Spleen (tissue), 11 donors: ENCODE measurements around the gene CELA1. TPM values are rescaled to one million over a fixed set of nuclear protein-coding genes. Genes with fewer than 3 reads are reported as not detected.

Experiments used
- DNase-seq: peaks from one replicate; pipeline ENCODE4 v3.0.0-alpha.2; 2020
- H3K27ac ChIP-seq, 8 donors: fragments of 200-600 bp; sonication (generic) in 7 of 8; 1 replicate in 4 of 8; 2 replicates in 4 of 8; pipeline versions ENCODE4 v1.5.0 to v1.8.0; 2016 to 2021; ENCODE audit warnings: inconsistent platforms in 4 of 8, mild to moderate bottlenecking in 4 of 8, moderate library complexity in 1 of 8
- H3K27me3 ChIP-seq, 7 donors: fragments of 200-600 bp; sonication (generic) in 6 of 7; replicated peaks in 1 of 7; 1 replicate in 4 of 7; 2 replicates in 3 of 7; pipeline versions ENCODE4 v1.5.0 to v1.8.0; 2016 to 2021; ENCODE audit warnings: inconsistent platforms in 3 of 7, mild to moderate bottlenecking in 1 of 7
- H3K36me3 ChIP-seq, 6 donors: fragments of 200-600 bp; sonication (generic) in 5 of 6; 1 replicate in 4 of 6; 2 replicates in 2 of 6; pipeline versions ENCODE4 v1.5.0 to v1.8.0; 2016 to 2021; ENCODE audit warnings: inconsistent platforms in 2 of 6
- H3K4me1 ChIP-seq, 6 donors: fragments of 200-600 bp; sonication (generic) in 5 of 6; 1 replicate in 3 of 6; 2 replicates in 3 of 6; pipeline versions ENCODE4 v1.5.0 to v1.8.0; 2016 to 2021; ENCODE audit warnings: inconsistent platforms in 3 of 6
- H3K4me3 ChIP-seq, 8 donors: fragments of 200-600 bp; sonication (generic) in 7 of 8; 1 replicate in 4 of 8; 2 replicates in 4 of 8; pipeline versions ENCODE4 v1.5.0 to v1.8.0; 2016 to 2021; ENCODE audit warnings: inconsistent platforms in 4 of 8, mild to moderate bottlenecking in 4 of 8, moderate library complexity in 2 of 8
- H3K9me3 ChIP-seq, 8 donors: fragments of 200-600 bp; sonication (generic) in 7 of 8; 1 replicate in 4 of 8; 2 replicates in 4 of 8; pipeline versions ENCODE4 v1.5.0 to v1.8.0; 2016 to 2021; ENCODE audit warnings: inconsistent platforms in 4 of 8
- POLR2A ChIP-seq, 3 donors: fragments of 450-650 bp; IDR thresholded peaks; one replicate each; pipeline ENCODE4 v1.5.1; 2017; ENCODE audit warnings: antibody characterized with exemption in 3 of 3, mild to moderate bottlenecking in 1 of 3
- POLR2AphosphoS5 ChIP-seq, 3 donors: sonication (generic); formaldehyde crosslinking; IDR thresholded peaks; one replicate each; pipeline ENCODE4 v1.5.1; 2017; ENCODE audit warnings: antibody characterized with exemption in 3 of 3
- WGBS, 5 donors: extraction: QIAGEN DNeasy Blood & Tissue Kit in 3 of 5; methylation state at CpG; one replicate each; pipeline versions ENCODE4 v1.1.5 to v1.1.7; 2013 to 2018; 5-methylcytosine and 5-hydroxymethylcytosine counted together
- intact Hi-C: fragments of 100-400 bp; cut with DNase I; formaldehyde crosslinking; loops from one replicate; pipeline ENCODE4 v1.15.0; 2023; ENCODE audit warnings: low total_unique reads
- polyA plus RNA-seq, 3 donors: library from polyadenylated mRNA; stranded (reverse); fragments of 200-250 nt; gene quantifications; one replicate each; pipeline ENCODE4 v1.2.1, GENCODE V29; 2013
- total RNA-seq, 7 donors: library from RNA; depleted of rRNA in 3 of 7; stranded (reverse); fragments of >200 nt in 3 of 7; fragmentation: NEBNext Ultra II Directional in 4 of 7; extraction: Animal tissue kit (Norgen Biotek cat#: 25700) in 4 of 7; gene quantifications; one replicate each; pipeline versions ENCODE4 v1.1.0 to v1.2.1, GENCODE V29; 2016 to 2021
- TF ChIP-seq, protein P1 (sequence below), 11 experiments: fragments of 200-600 bp in 7 of 11; fragments of 450-650 bp in 4 of 11; sonication (generic) in 4 of 11; IDR thresholded peaks in 8 of 11; conservative IDR thresholded peaks in 3 of 11; 1 replicate in 7 of 11; 2 replicates in 4 of 11; pipeline versions ENCODE4 v1.4.0 to v1.8.0; 2016 to 2021; ENCODE audit warnings: antibody characterized with exemption in 11 of 11, inconsistent platforms in 4 of 11, mild to moderate bottlenecking in 1 of 11
- donor health status: healthy with polysubstance abuse.
- donor health status: DM: no; HTN: no; CAD: no; lungs with moderate emphysema.
- donor health status: DM: no; HTN: no; CAD: no.
- donor health status: Bipolar disorder and iron deficiency.
- donor health status: healthy.
- donor health status: DM: no; HTN: no; CAD: no.
- donor health status: DM: yes; HTN: yes; CAD: no.

The CELA1 gene
- total and polyA plus RNA-seq, 10 donors = 0.21 TPM; not detected in 9

DNA sequence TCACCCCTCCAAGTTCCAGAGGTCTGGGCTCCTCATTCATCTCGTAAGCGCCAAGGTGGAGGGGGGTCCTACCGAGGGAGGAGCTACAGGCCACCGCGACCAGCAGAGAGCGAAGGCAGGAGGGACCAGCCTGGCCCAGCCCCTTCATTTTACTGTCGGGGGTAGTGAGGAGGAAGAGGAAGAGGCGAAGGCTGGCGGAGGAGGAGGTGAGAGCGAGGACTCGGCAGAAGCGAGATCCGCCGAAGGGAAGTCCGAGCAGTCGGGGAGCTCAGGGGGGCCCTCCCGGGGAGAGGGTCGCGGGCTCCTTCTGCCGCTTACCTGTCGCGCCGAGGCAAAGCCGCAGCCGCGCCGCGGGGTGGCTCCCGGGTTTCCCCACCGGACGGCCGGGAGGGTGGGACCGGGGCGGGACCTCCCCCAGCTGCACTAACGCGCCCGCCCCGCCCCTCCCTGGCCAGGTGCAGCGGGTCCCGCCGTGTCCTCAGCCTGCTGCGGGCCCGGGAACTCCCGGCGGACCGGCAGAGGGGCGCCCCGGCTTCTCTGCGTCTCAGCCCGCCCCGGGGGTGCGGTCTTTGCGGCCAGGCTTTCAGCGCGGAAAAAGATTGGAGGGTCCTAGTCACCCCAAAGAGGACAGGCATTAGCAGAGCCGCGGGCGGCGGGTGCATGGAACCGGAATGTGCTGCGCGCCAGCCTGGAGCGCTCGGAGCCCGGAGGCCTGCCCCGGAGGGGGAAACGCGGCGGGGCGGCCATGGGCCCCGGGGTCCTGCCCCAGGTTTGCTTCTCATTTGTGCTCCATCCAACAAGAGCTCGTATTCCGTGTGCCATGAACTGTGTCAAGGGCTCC is 45.0 kb upstream of the CELA1 start, which contains the start of gene GALNT6:
TSS of gene GALNT6 (minus strand) at position 124 of the 841 bp plus-strand sequence. CDS start 11,625 bp downstream, outside the sequence.
- DNase-seq = peak; percentile 92
- WGBS, 5 donors = 0 to 1% (median 1%) methylated on average over 32 to 73 of the region's 73 CpGs
- H3K36me3 ChIP-seq = no peaks in the 10 kb centered on the region
- peaks cover 24 to 92% (median 82%) of the 10 kb centered on the region in 6 donors for H3K4me1 ChIP-seq
- peak within 1 kb of the TSS; percentile 52 to 80 (median 70) for H3K4me3 ChIP-seq
- TF ChIP-seq POLR2AphosphoS5 (IDR thresholded peaks at IDR 0.05) = peak; percentile 37 to 68 (median 56)
- peak in 1 of 3 donors; percentile 4 for TF ChIP-seq POLR2A (IDR thresholded peaks at IDR 0.05)
- TF ChIP-seq, protein P1, sequence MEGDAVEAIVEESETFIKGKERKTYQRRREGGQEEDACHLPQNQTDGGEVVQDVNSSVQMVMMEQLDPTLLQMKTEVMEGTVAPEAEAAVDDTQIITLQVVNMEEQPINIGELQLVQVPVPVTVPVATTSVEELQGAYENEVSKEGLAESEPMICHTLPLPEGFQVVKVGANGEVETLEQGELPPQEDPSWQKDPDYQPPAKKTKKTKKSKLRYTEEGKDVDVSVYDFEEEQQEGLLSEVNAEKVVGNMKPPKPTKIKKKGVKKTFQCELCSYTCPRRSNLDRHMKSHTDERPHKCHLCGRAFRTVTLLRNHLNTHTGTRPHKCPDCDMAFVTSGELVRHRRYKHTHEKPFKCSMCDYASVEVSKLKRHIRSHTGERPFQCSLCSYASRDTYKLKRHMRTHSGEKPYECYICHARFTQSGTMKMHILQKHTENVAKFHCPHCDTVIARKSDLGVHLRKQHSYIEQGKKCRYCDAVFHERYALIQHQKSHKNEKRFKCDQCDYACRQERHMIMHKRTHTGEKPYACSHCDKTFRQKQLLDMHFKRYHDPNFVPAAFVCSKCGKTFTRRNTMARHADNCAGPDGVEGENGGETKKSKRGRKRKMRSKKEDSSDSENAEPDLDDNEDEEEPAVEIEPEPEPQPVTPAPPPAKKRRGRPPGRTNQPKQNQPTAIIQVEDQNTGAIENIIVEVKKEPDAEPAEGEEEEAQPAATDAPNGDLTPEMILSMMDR (IDR thresholded peaks at IDR 0.05 in 8 of 11, conservative IDR thresholded peaks at IDR 0.05 in 3 of 11) = peak in 1 of 11 experiments; percentile 5
- peak within 1 kb of the TSS; percentile 24 to 89 (median 80) for H3K27ac ChIP-seq
- no peaks in the 10 kb centered on the region for H3K9me3 ChIP-seq
- H3K27me3 ChIP-seq = peaks cover 0 to 14% (median 0%) of the 10 kb centered on the region in 7 donors
- intact Hi-C loops = no loop called here

DNA sequence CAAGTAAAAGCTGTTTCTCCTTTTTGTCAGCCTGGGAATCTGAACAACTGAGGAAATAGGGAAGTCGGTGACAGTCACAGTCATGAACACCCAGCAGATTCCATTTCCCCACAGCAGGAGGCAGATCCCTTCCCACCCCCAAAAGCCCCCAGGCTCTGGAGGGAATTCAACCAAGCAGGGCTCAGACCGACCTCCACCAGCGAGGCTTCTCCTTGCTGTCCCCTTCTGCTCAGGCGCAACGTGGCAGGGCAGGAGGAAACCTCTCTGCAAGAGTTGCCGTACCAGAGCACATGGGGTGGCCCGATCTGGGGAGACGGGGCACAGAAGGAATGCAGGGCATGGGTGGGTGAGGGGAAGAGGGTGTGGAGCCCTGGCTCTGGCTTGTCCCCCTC is 44.4 kb upstream of the CELA1 start:
- H3K27me3 ChIP-seq = peaks cover 0 to 14% (median 0%) of the 10 kb centered on the region in 7 donors
- peak overlapping the region; percentile 24 to 89 (median 80) for H3K27ac ChIP-seq
- peak overlapping the region; percentile 52 to 80 (median 70) for H3K4me3 ChIP-seq
- no peaks in the 10 kb centered on the region for H3K9me3 ChIP-seq
- DNase-seq = peak; percentile 85
- no peaks in the 10 kb centered on the region for H3K36me3 ChIP-seq
- 10 to 27% (median 15%) methylated on average over 7 to 8 of the region's 8 CpGs for WGBS, 5 donors
- TF ChIP-seq POLR2AphosphoS5 (IDR thresholded peaks at IDR 0.05) (peak in 1 of 3 donors; percentile 4), POLR2A (IDR thresholded peaks at IDR 0.05) (no peak)
- intact Hi-C loops = no loop called here
- peaks cover 24 to 86% (median 79%) of the 10 kb centered on the region in 6 donors for H3K4me1 ChIP-seq

DNA sequence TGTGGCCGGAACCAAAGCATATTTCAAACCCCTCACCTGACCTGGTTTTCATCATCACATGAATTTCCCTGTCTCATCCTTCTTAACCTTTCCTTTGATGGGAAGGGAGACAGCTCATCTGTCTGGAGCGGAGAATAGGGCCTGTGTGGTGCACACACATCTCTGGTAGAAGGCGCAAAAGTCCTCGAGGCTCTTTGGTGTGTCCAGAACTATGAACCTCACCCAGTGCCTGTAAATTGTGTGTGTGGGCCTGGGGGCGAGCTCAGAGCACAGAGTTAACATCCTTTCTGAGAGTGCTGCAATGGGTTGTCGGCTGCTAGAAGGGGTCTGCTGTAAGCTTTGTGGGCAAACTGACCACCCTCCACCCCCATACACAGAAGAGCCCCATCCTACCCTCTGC is 44.0 kb upstream of the CELA1 start:
- 74 to 79% (median 76%) methylated on average over 6 of the region's 6 CpGs for whole genome bisulfite sequencing, 5 donors
- DNase-seq = no peak
- Histone ChIP-seq H3K27me3 (peaks cover 0 to 14% (median 0%) of the 10 kb centered on the region in 7 donors), H3K4me1 (peaks cover 22 to 82% (median 75%) of the 10 kb centered on the region in 6 donors), H3K36me3 (no peaks in the 10 kb centered on the region), H3K27ac (peak overlapping the region in 6 of 8 donors; percentile 73 to 89 (median 82)), H3K4me3 (peak overlapping the region in 7 of 8 donors; percentile 67 to 80 (median 70)), H3K9me3 (no peaks in the 10 kb centered on the region)
- intact Hi-C loops = no loop called here
- TF ChIP-seq POLR2AphosphoS5 (IDR thresholded peaks at IDR 0.05) (no peak), POLR2A (IDR thresholded peaks at IDR 0.05) (no peak)
- TF ChIP-seq, protein P1 (IDR thresholded peaks at IDR 0.05 in 8 of 11, conservative IDR thresholded peaks at IDR 0.05 in 3 of 11) = no peak

DNA sequence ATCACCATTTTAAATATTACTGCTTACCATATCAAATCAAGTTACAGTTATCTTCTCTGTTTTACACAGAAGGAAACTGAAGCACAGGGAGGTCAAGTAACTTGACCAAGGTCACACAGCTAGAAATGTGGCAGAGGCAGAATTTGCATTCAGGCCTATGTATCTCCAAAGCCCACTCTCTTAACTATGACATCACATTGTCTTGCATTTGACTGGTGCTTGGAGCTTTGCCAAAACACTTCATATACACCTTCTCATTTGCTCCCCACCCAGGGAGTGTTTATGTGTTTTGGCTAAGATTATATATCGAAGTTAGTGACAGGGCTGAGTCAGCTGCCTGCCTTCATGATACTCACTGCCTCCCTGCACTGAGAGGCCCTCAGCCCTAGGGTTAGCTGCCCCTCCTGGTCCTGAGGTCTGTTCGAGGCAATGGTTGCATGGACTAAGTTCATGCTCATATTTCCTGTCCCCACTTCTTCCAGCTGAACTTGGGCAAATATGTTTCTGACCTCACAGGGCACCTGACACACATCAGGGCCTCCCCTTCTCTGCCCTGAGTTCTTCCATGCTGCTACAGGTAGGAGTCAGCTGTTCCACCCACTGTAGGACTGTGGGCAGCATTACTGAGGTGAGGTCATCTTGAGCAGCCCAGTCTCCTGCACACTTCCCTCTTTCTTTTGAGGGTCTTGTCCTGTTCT is 43.0 kb upstream of the CELA1 start:
- Histone ChIP-seq H3K4me1 (peaks cover 14 to 71% (median 65%) of the 10 kb centered on the region in 6 donors), H3K27ac (peak overlapping the region in 2 of 8 donors; percentile 14 to 38), H3K36me3 (peaks cover 0 to 6% (median 0%) of the 10 kb centered on the region in 6 donors), H3K4me3 (no peak overlapping the region), H3K9me3 (no peaks in the 10 kb centered on the region), H3K27me3 (peaks cover 0 to 14% (median 0%) of the 10 kb centered on the region in 7 donors)
- 57 to 71% (median 65%) methylated on average over 2 of the region's 2 CpGs for WGBS, 5 donors
- no peak for DNase-seq
- TF ChIP-seq, protein P1 (IDR thresholded peaks at IDR 0.05 in 8 of 11, conservative IDR thresholded peaks at IDR 0.05 in 3 of 11) = no peak
- no peak for TF ChIP-seq POLR2A (IDR thresholded peaks at IDR 0.05)
- TF ChIP-seq POLR2AphosphoS5 (IDR thresholded peaks at IDR 0.05) = no peak
- intact Hi-C loops = no loop called here
